ENCODE results near the gene DENND2D. TPM values are rescaled to one million over a fixed set of nuclear protein-coding genes. Genes with fewer than 3 reads are reported as not detected.

DENND2D gene
- total RNA-seq, 2 experiments from 2014 or later: 201 to 203 TPM

DNA sequence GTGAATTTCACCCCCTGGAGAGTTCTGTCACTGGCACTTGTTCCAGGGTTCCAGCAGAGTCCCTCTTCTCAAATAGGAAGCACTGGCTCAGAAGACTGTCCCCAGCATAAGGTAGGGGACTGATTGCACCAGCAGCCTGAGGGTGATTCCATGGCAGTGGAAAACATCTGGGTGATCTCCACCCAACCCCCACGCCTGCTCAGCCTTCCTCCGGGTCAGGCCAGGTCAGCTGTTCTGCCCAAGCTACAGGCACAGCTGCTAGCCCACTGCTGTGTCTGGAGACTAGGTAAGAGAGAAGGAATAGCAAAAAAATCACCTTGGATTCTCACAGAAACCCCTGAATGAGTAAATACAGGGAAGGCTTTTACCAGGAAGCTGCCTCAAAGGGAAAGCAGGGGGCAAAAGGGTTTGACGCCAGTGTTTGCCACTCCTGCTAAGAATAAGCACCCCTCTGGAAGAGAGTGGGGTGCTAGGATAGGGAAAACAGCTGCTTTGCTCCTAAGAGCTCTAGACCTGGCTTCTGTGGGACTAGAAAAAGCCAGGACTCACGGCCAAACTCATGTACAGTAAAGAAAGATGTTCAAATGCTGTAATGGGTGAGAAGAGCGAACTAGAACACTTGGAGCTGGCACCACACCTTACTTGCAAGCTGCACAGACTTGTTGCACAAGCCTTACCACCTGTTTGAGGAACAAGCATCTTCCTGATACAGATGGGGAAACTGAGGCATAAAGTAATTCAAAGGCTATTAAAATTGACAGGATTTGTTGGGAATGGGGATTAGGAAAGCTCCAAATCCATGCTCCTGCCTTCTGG is 1.0 kb upstream of the DENND2D start:
- H3K27me3 Mint-ChIP-seq: no peaks in the 10 kb centered on the region

DNA sequence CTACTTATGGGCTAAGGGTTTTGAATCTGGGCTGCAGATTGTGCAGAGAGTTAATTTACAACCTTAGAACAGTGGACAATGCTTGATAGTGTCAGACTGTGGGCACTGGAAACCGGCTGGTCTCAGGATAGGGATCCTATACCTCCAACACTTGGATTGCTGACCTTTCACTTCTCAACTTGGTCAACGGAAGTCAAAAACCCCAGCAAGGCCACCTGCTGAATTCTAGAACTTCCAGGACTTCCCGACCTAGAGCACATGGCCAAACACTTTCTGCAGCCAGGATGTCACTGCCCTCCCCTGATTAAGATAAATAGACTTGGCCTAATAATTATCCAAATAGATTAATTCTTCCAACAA is 336 bp upstream of the DENND2D start:
- Mint-ChIP-seq H3K36me3 (peaks cover 49% of the 10 kb centered on the region), H3K27ac (peak overlapping the region; percentile 100), H3K9me3 (no peaks in the 10 kb centered on the region), H3K4me3 (peak overlapping the region; percentile 100), H3K4me1 (peaks cover 49% of the 10 kb centered on the region), H3K27me3 (no peaks in the 10 kb centered on the region)
- DNase-seq: no peak

More for the DNA sequence above, 1.0 kb upstream of the DENND2D start:
- H3K4me1 Mint-ChIP-seq: peaks cover 43% of the 10 kb centered on the region
- no peak for DNase-seq
- peaks cover 4% of the 10 kb centered on the region for H3K9me3 Mint-ChIP-seq
- peaks cover 42% of the 10 kb centered on the region for H3K36me3 Mint-ChIP-seq
- peak overlapping the region; percentile 100 for H3K4me3 Mint-ChIP-seq
- peak overlapping the region; percentile 100 for H3K27ac Mint-ChIP-seq

DNA sequence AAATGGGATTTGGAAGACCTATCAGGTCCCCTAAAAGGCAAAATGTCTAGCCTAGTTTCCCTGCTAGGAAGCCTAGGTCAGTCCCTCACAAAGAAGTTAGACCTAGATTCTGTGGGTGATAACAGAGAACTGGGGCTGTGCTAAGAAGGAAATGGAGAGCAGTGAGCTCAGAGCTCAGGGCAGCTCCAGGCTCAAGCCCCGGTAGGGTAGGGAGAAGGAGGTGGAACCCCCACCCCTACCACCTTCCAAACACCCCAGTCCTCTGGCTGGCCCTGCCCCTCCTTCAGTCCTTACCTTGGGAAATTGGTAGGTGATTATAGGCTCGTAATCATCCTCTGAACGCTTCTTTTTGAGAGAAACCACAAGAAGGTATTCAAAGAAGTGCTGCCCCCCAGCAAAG is 1.1 kb downstream of the DENND2D start:
- Mint-ChIP-seq H3K4me3 (peak overlapping the region; percentile 100), H3K4me1 (peaks cover 51% of the 10 kb centered on the region), H3K9me3 (no peaks in the 10 kb centered on the region), H3K27ac (peak overlapping the region; percentile 100), H3K27me3 (no peaks in the 10 kb centered on the region), H3K36me3 (peaks cover 63% of the 10 kb centered on the region)
- DNase-seq: no peak

DNA sequence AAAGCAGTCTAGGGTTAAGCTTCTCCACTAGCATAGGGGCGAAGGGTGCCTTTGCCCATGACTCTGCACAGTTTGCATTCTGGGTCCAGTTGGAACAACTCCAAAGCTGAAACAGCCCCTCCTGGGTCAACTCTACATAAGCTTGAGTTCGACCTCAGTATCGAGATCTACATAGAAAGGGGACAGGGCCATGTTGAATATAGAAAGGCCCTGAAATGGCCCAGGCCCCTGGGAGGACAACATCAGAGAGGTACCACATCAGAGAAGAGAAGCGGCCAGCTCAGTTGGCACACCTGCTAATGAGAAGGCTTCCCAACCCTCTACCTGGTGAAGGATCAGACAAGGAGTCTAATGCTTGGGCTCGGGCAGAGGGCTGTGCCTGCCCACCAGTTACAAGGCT is 1.6 kb downstream of the DENND2D start:
- H3K36me3 Mint-ChIP-seq: peaks cover 68% of the 10 kb centered on the region
- H3K27me3 Mint-ChIP-seq: no peaks in the 10 kb centered on the region
- DNase-seq: no peak
- H3K9me3 Mint-ChIP-seq: no peaks in the 10 kb centered on the region
- H3K4me3 Mint-ChIP-seq: peak overlapping the region; percentile 100
- H3K27ac Mint-ChIP-seq: peak overlapping the region; percentile 100
- H3K4me1 Mint-ChIP-seq: peaks cover 56% of the 10 kb centered on the region

DNA sequence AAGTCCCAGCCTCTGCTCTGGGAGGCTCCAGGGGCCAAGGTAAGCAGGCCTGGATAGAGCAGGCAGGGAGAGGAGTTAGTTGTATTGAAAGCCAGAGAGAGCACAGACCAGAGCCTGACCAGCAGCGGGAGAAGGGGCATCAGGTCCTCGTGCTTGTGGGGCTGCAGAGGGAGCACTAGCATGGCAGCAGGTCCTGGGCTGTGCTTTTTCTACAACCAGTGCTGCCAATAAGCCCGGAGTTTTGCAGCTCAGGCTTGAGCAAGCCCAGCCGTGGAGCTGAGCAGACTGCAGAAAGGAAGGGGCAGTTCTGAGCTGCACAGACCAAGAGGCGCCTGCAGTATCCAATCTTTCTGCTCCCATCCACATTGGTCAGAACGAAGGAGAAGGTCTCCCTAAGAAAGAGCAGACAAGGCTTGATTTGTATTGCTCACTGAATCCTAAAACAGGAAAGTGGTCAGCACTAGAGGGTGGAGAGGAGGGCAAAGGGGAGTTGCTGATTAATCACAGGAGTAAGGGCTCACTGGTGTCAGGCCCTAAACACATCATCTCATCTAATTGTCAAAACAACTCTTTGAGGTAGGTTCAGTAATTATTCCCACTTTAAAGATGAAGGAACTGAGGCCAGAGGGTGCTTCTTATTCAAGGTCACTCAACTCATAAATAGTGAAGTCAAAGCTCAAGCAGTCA is 2.7 kb downstream of the DENND2D start:
- peak overlapping the region; percentile 100 for H3K27ac Mint-ChIP-seq
- H3K36me3 Mint-ChIP-seq: peaks cover 79% of the 10 kb centered on the region
- DNase-seq: peak; percentile 52
- H3K9me3 Mint-ChIP-seq: no peaks in the 10 kb centered on the region
- H3K4me3 Mint-ChIP-seq: peak overlapping the region; percentile 100
- H3K27me3 Mint-ChIP-seq: no peaks in the 10 kb centered on the region
- peaks cover 65% of the 10 kb centered on the region for H3K4me1 Mint-ChIP-seq

DNA sequence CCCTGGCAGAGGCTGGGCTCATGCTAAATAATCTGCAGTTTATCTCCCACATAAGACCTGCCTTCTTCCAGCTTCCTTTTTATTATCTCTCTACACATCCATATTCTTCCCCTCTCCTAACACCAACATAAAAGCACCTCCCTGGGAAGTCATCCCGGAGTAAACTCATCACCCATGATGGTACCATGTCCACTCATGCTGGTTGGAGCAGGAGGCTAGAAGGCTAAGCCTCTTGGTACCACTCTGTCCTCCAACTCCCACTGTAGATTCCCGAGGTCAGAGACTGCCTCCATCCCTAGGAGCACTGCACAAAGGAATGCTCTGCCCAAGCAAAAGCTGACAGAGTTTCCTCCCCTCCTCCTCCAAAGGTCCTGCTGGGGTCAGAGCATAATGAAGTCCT is 4.2 kb downstream of the DENND2D start:
- Mint-ChIP-seq H3K4me3 (peak overlapping the region; percentile 100), H3K27ac (peak overlapping the region; percentile 100), H3K36me3 (peaks cover 94% of the 10 kb centered on the region), H3K4me1 (peaks cover 66% of the 10 kb centered on the region), H3K27me3 (no peaks in the 10 kb centered on the region), H3K9me3 (no peaks in the 10 kb centered on the region)
- no peak for DNase-seq

DNA sequence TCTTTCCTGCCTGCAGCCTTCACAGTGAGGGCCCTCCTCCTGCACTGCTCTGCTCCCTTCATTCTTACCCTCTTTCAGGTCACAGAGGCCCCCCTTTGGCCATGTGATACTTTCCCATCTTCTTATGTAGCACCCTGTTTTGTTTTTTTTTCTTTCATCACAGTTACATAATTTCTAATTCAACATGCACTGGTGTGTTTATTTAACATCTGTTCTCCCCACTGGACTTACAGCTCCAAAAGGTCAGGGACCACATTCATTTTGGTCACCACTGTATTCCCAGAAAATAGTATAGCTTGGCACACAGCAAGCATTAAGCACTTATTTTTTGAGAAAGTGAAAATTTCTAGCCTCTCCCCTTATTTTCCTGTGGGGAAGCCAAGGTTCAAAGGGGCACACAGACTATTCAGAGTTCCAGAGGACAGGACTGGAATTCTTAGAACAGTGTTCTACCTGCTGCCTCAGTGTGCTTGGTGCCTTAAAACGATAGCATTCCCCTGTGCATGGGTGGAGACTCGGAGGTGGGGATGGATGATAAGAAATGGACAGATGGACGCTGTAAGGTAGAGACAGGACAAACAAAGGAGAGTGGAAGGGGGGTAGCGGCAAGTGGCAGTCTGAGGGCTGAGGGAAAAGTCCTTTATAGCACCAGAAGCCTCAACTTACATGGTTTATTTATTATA is 5.3 kb downstream of the DENND2D start:
- H3K4me3 Mint-ChIP-seq: peak overlapping the region; percentile 100
- no peaks in the 10 kb centered on the region for H3K27me3 Mint-ChIP-seq
- DNase-seq: no peak
- H3K9me3 Mint-ChIP-seq: peaks cover 4% of the 10 kb centered on the region
- H3K27ac Mint-ChIP-seq: peak overlapping the region; percentile 100
- H3K4me1 Mint-ChIP-seq: peaks cover 70% of the 10 kb centered on the region
- peaks cover 99% of the 10 kb centered on the region for H3K36me3 Mint-ChIP-seq

DNA sequence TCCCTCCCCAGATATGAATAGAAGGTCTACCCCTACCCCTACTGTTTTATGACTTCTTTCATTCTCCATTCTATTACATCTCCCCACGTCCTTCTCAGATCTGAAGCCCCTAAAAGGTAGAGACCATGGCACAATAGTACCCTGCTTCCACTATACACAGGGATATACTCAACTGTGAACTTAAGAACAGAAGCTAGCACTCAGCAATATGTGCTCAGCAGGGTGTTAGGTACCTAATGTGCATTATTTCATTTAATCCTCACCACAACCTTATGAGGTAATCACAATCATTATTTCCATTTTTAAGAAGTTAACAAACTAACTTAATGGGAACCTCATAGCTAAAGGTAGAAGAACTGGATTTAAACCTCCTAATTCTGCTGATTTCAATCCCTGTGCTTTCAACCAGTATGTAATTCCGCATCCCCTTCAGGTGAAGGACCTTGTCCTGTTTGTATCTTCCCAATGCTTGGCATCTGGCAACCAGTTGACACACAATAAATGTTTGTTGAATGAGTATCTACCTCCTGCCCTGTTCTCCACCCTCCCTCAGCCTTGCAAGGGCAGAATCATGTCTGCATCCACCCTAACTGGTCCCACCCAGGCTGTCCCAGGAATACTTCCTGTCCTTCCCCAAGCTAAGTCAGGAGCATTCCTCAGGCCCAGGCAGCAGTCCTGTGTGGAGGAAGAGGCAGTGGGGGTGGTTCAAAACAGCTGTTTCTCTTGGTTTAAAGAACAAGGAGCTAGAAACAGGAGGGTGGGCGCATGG is 6.5 kb downstream of the DENND2D start:
- peaks cover 99% of the 10 kb centered on the region for H3K36me3 Mint-ChIP-seq
- peak overlapping the region; percentile 100 for H3K4me3 Mint-ChIP-seq
- peaks cover 82% of the 10 kb centered on the region for H3K4me1 Mint-ChIP-seq
- H3K9me3 Mint-ChIP-seq: peaks cover 4% of the 10 kb centered on the region
- H3K27ac Mint-ChIP-seq: peak overlapping the region; percentile 100
- H3K27me3 Mint-ChIP-seq: no peaks in the 10 kb centered on the region
- DNase-seq: no peak

DNA sequence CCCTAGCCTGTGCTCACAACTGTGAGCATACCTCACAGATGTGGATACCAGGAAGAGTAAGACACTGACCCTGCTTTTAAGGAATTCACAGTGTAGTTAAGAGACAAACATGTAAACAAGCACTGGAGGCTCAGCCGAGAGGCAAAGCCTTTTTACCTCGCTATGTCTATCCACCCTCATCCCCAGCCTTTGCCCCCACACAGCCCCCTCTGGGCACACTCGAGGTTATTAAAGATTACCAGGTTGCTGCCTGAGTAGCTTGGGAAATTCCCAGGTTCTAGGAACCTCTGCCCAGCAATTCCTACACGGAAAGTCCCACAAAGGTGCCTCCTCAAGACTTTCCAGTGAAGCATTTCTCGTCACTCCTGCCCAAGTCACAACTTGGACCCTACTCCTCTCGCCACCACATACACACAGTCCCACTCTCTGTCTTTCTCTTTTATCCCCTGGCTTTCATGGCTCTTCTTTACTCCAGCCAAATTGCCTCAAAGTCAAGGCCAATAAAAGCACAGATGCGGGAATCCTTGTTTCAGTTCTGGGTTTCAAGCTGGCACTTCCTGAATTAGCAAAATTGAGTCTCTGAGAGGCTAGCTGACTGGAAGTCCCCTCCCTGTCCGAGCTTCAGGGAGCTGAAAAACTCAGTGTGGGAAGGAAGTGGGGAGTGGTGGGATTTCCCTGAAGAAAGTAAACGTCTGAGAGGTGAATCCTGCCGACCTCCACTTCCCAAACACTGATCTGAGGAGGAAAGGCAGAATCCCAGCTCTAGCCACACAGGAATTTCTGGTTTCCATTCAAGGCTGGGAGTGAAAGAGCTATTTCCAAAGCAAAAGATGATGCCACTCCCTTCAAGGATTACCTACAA is 7.6 kb downstream of the DENND2D start:
- Mint-ChIP-seq H3K9me3 (peaks cover 4% of the 10 kb centered on the region), H3K36me3 (peaks cover 99% of the 10 kb centered on the region), H3K4me3 (peak overlapping the region; percentile 100), H3K4me1 (peaks cover 92% of the 10 kb centered on the region), H3K27me3 (no peaks in the 10 kb centered on the region), H3K27ac (peak overlapping the region; percentile 100)
- no peak for DNase-seq

DNA sequence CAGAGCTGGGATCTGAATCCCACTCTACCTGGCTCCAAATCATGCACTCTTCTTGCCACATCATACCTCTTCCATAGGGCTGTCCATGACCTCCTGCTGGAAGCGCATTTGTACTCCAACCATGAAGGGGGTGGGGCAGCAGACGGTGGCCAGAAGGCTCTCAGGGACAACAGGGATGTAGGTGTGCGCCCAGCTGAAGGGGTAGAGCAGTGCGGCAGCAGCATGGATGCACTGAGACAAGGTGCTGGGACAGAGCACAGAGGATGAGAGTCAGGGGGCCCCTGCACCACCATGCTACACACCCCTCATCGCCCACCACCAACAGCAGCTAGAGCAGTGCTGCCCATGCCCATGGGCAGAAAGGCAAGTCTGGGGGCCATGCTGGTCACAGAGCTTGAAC is 8.4 kb downstream of the DENND2D start:
- Mint-ChIP-seq H3K27ac (peak overlapping the region; percentile 100), H3K9me3 (peaks cover 4% of the 10 kb centered on the region), H3K27me3 (no peaks in the 10 kb centered on the region), H3K4me3 (peak overlapping the region; percentile 8), H3K36me3 (peaks cover 99% of the 10 kb centered on the region), H3K4me1 (peaks cover 97% of the 10 kb centered on the region)
- no peak for DNase-seq

DNA sequence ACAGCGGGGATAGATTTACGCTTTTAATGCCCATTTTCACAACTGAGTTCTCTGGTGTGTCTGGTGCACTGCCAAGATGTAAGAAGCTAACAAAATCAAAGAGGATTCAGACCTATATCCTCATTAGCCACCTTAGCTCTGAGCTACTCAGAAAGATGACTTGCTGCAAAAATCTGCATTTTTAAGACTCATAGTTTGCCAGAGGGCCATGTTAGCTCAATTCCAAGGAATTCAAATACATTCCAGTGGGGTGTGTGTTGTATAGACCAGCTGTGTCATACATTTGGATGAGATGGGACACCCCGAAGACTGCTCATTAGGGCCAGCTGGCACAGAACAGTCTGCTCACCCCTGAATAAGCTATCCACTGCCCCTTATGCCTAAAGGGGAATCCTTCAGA is 8.9 kb downstream of the DENND2D start:
- peaks cover 4% of the 10 kb centered on the region for H3K9me3 Mint-ChIP-seq
- no peak for DNase-seq
- H3K27ac Mint-ChIP-seq: peak overlapping the region; percentile 100
- peaks cover 97% of the 10 kb centered on the region for H3K4me1 Mint-ChIP-seq
- no peak overlapping the region for H3K4me3 Mint-ChIP-seq
- H3K27me3 Mint-ChIP-seq: no peaks in the 10 kb centered on the region
- peaks cover 99% of the 10 kb centered on the region for H3K36me3 Mint-ChIP-seq

DNA sequence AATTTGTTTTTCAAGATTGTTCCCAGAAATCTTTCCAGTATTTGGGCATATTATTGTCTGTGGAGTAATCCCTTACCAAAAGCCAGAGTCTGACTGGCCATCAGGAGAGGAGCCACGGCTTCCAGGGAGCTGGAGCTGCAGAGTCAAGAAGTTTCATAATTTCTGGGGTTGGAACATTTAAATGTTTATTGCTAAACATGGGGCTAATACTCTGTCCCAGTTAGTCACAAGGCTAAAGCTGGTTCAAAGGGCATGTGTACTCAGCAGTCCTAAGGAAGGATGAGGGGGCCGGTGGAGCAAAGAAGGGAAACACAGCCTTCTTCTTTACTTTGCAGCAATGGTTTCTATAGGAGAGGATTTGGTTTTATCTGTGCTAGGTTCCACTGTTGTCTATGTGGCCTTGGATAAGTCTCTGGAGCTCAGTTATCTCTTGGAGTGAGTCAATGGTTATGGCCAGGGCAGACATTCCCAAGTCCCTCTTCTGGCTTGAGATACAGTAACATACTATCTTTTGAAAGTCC is 9.5 kb downstream of the DENND2D start:
- no peak for DNase-seq
- H3K4me3 Mint-ChIP-seq: no peak overlapping the region
- peaks cover 97% of the 10 kb centered on the region for H3K36me3 Mint-ChIP-seq

DNA sequence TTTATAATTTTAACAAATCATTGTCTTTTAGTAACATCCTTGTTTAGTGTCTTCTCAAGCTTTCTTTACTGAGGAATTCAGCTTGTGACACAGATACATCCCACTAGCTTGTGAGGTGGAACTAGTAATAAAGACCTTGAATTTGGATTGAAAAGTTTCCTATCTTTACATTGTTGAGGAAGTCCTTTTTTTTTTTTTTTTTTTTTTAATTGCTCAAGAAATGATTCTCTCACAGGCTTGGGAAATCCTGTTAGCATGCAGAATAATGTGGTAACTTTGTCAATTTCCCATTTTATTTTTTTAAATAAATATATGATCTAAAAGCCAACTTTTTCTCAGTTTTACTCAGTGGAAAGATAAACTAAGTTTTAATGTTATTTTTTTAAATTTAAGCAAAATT is 15.8 kb downstream of the DENND2D start:
- H3K27me3 Mint-ChIP-seq: no peaks in the 10 kb centered on the region
- DNase-seq: no peak
- H3K9me3 Mint-ChIP-seq: no peaks in the 10 kb centered on the region
- peak overlapping the region; percentile 42 for H3K27ac Mint-ChIP-seq
- peaks cover 79% of the 10 kb centered on the region for H3K36me3 Mint-ChIP-seq
- H3K4me3 Mint-ChIP-seq: no peak overlapping the region
- peaks cover 78% of the 10 kb centered on the region for H3K4me1 Mint-ChIP-seq

More for the DNA sequence above, 9.5 kb downstream of the DENND2D start:
- H3K4me1 Mint-ChIP-seq: peaks cover 97% of the 10 kb centered on the region
- peaks cover 4% of the 10 kb centered on the region for H3K9me3 Mint-ChIP-seq
- H3K27ac Mint-ChIP-seq: peak overlapping the region; percentile 100
- no peaks in the 10 kb centered on the region for H3K27me3 Mint-ChIP-seq

All from activated naive CD8-positive, alpha-beta T cell treated with anti-CD3 and anti-CD28 coated beads for 36 hours (primary cell).